ENCODE results near the gene RPS6KA6. TPM values are rescaled to one million over a fixed set of nuclear protein-coding genes. Genes with fewer than 3 reads are reported as not detected.

Gene RPS6KA6
- total RNA-seq (2014; rRNA removed; shearing (Covaris generic)), result 3.1 and 5.8 TPM in 2 replicates

- peak; percentile 9 for DNase-seq (ENCODE audit: low spot score)
These were observed at the start of gene RPS6KA6 for GRCh38 chrX:84187533-84188319. RPS6KA6 (minus strand) TSS chrX:84188199; CDS start chrX:84187899, 300 bp downstream.

- DNase-seq (ENCODE audit: low spot score), result no peak
These were observed 36.7 kb upstream of the RPS6KA6 start for GRCh38 chrX:84224741-84225140.

- DNase-seq (ENCODE audit: low spot score), result no peak
These were observed 35.3 kb upstream of the RPS6KA6 start for GRCh38 chrX:84223261-84223660.

DNA sequence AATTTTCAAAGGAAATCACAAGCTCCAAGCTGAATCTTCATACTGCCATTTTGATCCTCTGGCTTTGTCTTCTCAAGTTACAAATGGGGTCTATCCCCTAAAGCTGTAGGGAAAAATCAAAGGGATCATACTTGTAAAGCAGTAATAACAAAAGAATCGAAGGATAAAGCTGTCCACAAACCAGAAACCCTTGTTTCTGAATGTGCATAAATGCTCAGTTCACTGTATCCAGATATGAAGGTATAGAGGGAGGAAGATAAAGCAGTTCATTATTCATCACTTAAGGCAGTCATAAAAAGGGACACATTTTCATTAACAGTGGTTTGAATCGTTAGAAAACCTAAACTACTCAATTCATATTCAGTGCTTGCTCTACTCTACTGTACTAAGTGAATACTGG is 33.2 kb upstream of the RPS6KA6 start:
- no peak for DNase-seq (ENCODE audit: low spot score)

DNA sequence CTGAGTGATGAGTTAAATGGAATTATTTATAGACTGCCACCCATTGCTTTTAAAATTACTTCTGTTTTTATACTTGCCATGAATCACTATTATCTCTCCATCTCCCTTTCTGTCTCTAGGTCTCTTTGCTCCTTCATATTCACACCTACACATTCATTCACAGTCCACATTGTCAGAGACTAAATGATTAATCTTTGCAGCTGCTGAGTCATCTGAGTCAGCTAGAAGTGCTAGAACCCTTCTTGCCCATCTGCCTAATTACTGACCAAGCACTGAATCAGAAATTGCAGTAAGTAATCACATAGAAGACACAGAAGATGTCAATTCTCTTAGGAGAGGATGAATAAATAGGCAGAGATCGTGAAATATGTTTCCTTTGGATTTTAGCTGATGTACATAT is 31.6 kb upstream of the RPS6KA6 start:
- DNase-seq (ENCODE audit: low spot score), result no peak

DNA sequence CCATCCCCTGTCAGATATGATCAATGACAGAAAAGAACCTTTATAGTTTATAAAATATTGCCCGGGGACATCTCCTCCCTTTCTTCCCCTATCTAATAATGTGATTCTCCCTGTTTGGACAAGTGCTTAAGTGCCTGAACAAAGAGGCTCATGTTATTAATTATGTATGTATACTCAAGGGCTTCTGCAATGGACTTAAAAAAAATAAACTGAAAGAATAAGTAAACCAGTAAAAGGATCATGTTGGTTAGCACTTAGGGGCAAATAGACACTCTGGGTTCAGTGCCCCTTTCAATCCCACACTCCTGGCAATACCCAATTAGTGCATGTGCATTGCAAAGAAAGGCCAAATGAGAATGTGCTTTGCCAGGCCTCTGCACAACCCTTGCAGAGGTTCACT is 30.7 kb upstream of the RPS6KA6 start:
- DNase-seq (ENCODE audit: low spot score), result no peak

- DNase-seq (ENCODE audit: low spot score), result no peak
These were observed 28.9 kb upstream of the RPS6KA6 start for GRCh38 chrX:84216881-84217280.

GRCh38 chrX:84216406-84216805 is 28.4 kb upstream of the RPS6KA6 start:
- no peak for DNase-seq (ENCODE audit: low spot score)

DNA sequence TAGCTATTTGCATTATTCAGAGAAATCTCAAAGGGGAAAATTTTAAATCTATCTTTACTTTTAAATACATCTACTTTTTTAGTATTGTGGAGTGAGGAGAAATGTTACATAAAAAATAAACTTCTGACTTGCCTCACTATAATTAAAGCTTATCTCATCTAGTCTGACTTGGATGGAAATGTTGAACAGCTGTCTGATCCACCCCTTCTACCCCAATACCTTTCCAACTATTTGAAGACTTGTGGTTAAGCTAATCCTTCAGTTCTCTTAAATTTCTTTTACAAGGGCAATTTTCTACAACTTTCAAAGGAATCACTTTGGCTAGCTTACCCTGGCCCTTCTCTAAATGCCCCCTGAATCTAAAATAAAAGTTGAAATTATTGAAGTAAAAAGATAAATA is 17.3 kb upstream of the RPS6KA6 start:
- no peak for DNase-seq (ENCODE audit: low spot score)

GRCh38 chrX:84199688-84200087 is 11.7 kb upstream of the RPS6KA6 start:
- no peak for DNase-seq (ENCODE audit: low spot score)

GRCh38 chrX:84197550-84197949 is 9.6 kb upstream of the RPS6KA6 start:
- DNase-seq (ENCODE audit: low spot score), result no peak

GRCh38 chrX:84192006-84192405 is 4.0 kb upstream of the RPS6KA6 start:
- no peak for DNase-seq (ENCODE audit: low spot score)

- DNase-seq (ENCODE audit: low spot score), result no peak
These were observed 1.1 kb upstream of the RPS6KA6 start for GRCh38 chrX:84189125-84189524.

GRCh38 chrX:84188320-84188834 is 378 bp upstream of the RPS6KA6 start:
- DNase-seq (ENCODE audit: low spot score), result peak; percentile 65

DNA sequence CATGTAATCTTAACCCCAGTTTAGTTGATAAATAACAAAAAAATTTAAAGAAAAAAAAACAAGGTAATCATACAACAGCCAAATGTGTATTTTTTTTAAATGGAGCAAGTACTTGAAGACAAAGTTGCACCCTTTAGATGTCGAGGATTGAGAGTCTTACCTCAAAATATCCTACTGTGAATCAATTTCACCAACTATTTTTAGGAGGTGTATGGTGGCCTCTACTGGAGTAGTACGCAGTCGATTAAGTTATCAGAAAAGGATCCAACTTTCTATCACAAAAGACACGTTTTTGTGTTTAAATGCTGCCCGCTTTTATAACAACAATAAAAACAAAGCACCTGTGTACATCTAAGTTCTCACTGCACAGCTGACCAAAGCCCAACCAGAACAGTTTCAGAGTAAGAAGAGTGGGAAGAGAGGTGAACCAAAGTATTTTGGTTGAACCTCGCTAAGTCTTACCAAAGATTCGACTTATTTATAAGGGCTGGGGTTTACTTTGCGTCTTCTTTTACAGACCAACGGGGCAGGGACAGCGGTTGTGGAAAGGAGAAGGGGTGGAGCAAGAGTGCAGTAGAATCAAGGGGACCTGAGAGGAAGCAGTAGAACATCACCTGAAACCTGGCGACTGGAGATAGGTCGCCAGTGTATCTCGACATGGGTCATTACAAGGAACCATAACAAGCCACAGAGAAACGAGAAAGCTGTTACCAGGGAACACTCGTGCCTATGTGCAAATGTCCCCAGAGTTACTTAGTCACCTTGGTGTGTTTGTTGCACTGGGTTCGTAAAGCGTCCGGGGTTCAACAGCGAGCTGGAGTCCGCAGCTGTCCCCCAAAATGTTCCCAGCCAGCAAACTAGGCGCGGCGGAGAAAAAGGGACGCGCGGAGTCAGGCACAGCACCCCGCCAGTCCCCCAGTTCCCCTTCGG is 1.1 kb downstream of the RPS6KA6 start:
- no peak for DNase-seq (ENCODE audit: low spot score)

GRCh38 chrX:84182516-84182915 is 5.5 kb downstream of the RPS6KA6 start:
- DNase-seq (ENCODE audit: low spot score), result no peak

- no peak for DNase-seq (ENCODE audit: low spot score)
These were observed 12.0 kb downstream of the RPS6KA6 start for GRCh38 chrX:84175958-84176357.

GRCh38 chrX:84175274-84175673 is 12.7 kb downstream of the RPS6KA6 start:
- no peak for DNase-seq (ENCODE audit: low spot score)

DNA sequence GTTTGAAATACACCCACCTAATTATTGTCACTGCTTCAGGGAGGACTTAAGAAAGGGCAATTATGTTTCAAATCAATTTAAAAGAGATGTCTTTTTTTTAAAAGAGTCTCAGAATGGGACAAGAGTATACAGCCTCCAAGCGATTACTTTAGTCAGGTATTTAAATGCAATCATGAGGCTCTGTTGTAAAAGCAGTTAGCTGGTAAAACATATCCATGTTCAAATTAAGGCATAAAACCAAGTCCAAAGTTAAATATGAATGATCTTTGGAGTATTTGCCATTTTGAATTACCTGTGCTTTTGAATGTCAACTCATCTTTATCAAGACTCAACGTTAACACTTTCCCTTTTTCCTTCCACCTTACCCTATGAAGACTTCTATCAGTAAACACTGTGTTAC is 13.7 kb downstream of the RPS6KA6 start:
- DNase-seq (ENCODE audit: low spot score), result no peak

DNA sequence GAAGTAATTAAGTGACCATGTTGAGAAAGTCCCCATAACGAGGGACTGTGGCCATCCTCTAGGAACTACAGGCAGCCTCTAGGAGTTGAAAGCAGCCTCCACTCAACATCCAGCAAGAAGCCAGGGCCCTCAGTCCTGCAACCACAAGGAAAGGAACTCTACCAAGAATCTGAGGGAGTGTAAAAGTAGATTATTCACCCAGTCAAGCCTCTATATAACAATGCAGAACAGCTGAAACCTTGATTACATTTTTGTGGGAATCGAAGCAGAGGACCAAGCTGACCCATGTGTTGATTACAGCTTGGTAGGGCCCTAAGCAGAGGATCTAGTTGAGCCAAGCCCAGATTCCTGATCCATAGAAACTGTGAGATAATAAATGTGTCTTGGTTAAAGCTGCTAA is 17.1 kb downstream of the RPS6KA6 start:
- DNase-seq (ENCODE audit: low spot score), result no peak

- DNase-seq (ENCODE audit: low spot score), result no peak
These were observed 19.4 kb downstream of the RPS6KA6 start for GRCh38 chrX:84168574-84168973.

GRCh38 chrX:84168095-84168494 is 19.9 kb downstream of the RPS6KA6 start:
- DNase-seq (ENCODE audit: low spot score), result no peak

GRCh38 chrX:84165711-84166110 is 22.3 kb downstream of the RPS6KA6 start:
- DNase-seq (ENCODE audit: low spot score), result no peak
